ENCODE results near the gene CASP2.
A peak's percentile ranks its signal among the peaks of the same experiment; 100 is the strongest.
"Not testable (repeated sequence)": the region's sequence is repeated elsewhere in the genome, so short reads cannot be mapped to it uniquely, and the experiment has no call there.

CASP2 gene

DNA sequence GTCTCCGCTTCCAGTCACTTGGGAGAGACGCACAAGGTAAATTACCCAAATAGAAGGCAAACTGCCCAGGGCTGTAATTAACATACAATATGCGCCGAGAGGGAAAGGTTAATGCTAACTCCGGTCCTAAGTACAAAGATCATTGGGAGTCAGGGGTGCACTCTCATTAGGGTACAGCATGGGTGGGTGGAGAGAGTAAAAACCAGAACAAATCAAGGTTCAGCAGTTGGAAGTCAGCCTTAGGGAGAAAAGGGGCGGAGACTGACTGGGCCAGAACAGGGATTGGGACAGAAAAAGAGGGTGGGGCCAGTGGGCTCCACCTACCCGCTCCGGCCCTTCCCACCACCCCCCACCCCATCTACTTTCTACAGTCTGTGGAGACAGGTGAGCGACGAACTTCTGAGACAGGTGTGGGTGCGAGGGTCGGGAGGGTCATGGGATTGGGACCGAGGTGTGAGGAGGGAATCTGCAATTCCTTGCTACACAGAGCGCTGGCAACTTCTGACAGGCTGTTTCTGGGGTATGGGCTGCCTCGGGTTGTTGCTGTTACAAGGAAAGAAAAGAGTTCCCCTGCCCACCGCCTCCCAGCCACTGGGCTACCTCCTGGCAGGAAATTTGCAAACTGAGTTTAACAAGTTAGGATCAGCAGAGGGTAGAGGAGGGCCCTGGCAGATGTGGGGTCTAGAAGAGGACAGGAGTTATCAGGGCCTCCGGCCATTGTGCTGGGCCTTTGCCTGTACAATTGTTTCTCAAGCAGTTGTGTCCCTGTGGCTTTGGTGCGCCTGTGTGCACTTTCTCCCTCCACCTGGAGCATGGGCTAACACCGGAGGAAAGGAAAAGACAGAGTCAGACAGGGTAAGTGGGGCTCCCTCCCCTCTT is 3.3 kb upstream of the CASP2 start, which contains the start of gene TMEM139:
TSS of gene TMEM139 (plus strand) at position 368 of the 879 bp plus-strand sequence. CDS start 1,000 bp downstream, outside the sequence.
- H3K36me3 ChIP-seq (ENCODE audit: control insufficient read depth in 1 of 2, insufficient read depth in 2 of 2, low read length in 2 of 2) = no peaks in the 10 kb centered on the region
- H3K27ac ChIP-seq (ENCODE audit: low read length) = peak within 1 kb of the TSS; percentile 76
- H3K9me3 ChIP-seq (ENCODE audit: control insufficient read depth in 1 of 2, low read length in 2 of 2) = no peaks in the 10 kb centered on the region
- H3K27me3 ChIP-seq (ENCODE audit: low read depth, low read length) = no peaks in the 10 kb centered on the region
- H3K4me3 ChIP-seq (ENCODE audit: low read depth in 1 of 2, low read length in 2 of 2) = peak within 1 kb of the TSS in 1 of 2 donors; percentile 48
- H3K4me1 ChIP-seq (ENCODE audit: control insufficient read depth in 1 of 2, insufficient read depth in 2 of 2, low read length in 2 of 2) = peaks cover 18 to 23% of the 10 kb centered on the region in 2 donors

- peak overlapping the region in 1 of 2 donors; percentile 48 for H3K4me3 ChIP-seq (ENCODE audit: low read depth in 1 of 2, low read length in 2 of 2)
- peak overlapping the region; percentile 67 for H3K27ac ChIP-seq (ENCODE audit: low read length)
- H3K4me1 ChIP-seq (ENCODE audit: control insufficient read depth in 1 of 2, insufficient read depth in 2 of 2, low read length in 2 of 2) = peaks cover 13 to 24% of the 10 kb centered on the region in 2 donors
- no peaks in the 10 kb centered on the region for H3K36me3 ChIP-seq (ENCODE audit: control insufficient read depth in 1 of 2, insufficient read depth in 2 of 2, low read length in 2 of 2)
- H3K9me3 ChIP-seq (ENCODE audit: control insufficient read depth in 1 of 2, low read length in 2 of 2) = no peaks in the 10 kb centered on the region
- H3K27me3 ChIP-seq (ENCODE audit: low read depth, low read length) = no peaks in the 10 kb centered on the region
These were observed 2.7 kb upstream of the CASP2 start for GRCh38 chr7:143285470-143285778.

DNA sequence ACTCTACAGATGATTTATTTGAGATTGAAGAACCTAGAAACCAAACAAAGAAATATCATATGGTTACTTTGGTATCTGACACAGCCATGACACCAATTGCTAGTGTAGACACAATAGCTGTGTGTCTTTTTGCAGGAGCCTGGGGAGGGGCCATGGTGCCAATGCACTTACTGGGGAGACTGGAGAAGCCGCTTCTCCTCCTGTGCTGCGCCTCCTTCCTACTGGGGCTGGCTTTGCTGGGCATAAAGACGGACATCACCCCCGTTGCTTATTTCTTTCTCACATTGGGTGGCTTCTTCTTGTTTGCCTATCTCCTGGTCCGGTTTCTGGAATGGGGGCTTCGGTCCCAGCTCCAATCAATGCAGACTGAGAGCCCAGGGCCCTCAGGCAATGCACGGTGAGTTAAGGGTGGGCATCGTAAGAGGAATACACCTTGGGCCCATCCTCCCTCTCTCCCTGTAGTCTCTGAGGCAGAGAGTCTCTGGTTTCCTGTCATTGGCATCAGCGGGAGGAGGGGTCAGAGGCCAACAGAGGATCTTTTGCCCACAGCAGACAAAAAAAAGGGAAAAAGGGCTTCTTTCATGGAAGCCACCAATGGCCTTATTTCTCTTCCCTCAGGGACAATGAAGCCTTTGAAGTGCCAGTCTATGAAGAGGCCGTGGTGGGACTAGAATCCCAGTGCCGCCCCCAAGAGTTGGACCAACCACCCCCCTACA is 2.2 kb upstream of the CASP2 start:
- Histone ChIP-seq H3K27ac (ENCODE audit: low read length) (peak overlapping the region; percentile 67), H3K27me3 (ENCODE audit: low read depth, low read length) (no peaks in the 10 kb centered on the region), H3K4me1 (ENCODE audit: control insufficient read depth in 1 of 2, insufficient read depth in 2 of 2, low read length in 2 of 2) (peaks cover 13 to 29% of the 10 kb centered on the region in 2 donors), H3K36me3 (ENCODE audit: control insufficient read depth in 1 of 2, insufficient read depth in 2 of 2, low read length in 2 of 2) (no peaks in the 10 kb centered on the region), H3K9me3 (ENCODE audit: control insufficient read depth in 1 of 2, low read length in 2 of 2) (no peaks in the 10 kb centered on the region), H3K4me3 (ENCODE audit: low read depth in 1 of 2, low read length in 2 of 2) (peak overlapping the region in 1 of 2 donors; percentile 48)

GRCh38 chr7:143286522-143286890 is 1.6 kb upstream of the CASP2 start:
- peaks cover 13 to 32% of the 10 kb centered on the region in 2 donors for H3K4me1 ChIP-seq (ENCODE audit: control insufficient read depth in 1 of 2, insufficient read depth in 2 of 2, low read length in 2 of 2)
- peak overlapping the region in 1 of 2 donors; percentile 23 for H3K4me3 ChIP-seq (ENCODE audit: low read depth in 1 of 2, low read length in 2 of 2)
- H3K27ac ChIP-seq (ENCODE audit: low read length) = peak overlapping the region; percentile 67

DNA sequence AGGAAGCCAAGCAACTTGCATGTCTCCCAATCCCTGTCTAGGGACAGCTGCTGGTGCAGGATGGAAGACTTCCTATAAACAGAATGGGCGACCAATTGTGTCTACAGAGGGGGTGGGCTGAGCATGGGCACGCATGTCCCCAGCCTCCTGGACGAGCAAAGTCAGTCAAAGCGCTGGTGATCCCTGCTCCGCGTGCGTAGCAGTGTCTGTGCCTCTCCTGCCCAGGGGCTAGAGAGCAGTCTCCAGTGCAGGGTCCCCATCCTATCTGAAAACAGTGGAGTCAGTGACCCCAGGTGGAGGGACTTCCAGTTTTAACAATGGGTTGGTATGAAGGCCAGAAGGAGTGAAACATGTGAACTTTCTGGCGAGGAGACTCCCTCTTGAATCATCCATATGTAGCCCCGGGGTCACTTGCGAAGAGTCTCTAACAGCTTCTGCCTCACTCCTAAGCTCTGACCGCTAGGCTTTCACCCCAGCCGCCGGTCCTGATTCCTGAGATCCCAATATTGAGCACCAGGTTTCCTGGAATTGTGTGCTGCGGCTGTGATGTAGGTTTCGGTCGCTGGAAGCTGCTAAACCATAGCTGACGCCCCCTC is 714 bp upstream of the CASP2 start:
- H3K9me3 ChIP-seq (ENCODE audit: control insufficient read depth in 1 of 2, low read length in 2 of 2) = no peaks in the 10 kb centered on the region
- peaks cover 3 to 11% of the 10 kb centered on the region in 2 donors for H3K36me3 ChIP-seq (ENCODE audit: control insufficient read depth in 1 of 2, insufficient read depth in 2 of 2, low read length in 2 of 2)
- peaks cover 13 to 32% of the 10 kb centered on the region in 2 donors for H3K4me1 ChIP-seq (ENCODE audit: control insufficient read depth in 1 of 2, insufficient read depth in 2 of 2, low read length in 2 of 2)
- peak overlapping the region; percentile 51 to 90 for H3K4me3 ChIP-seq (ENCODE audit: low read depth in 1 of 2, low read length in 2 of 2)
- peak overlapping the region; percentile 29 for H3K27ac ChIP-seq (ENCODE audit: low read length)
- no peaks in the 10 kb centered on the region for H3K27me3 ChIP-seq (ENCODE audit: low read depth, low read length)

More at GRCh38 chr7:143286522-143286890, 1.6 kb upstream of the CASP2 start:
- Histone ChIP-seq H3K9me3 (ENCODE audit: control insufficient read depth in 1 of 2, low read length in 2 of 2) (no peaks in the 10 kb centered on the region), H3K36me3 (ENCODE audit: control insufficient read depth in 1 of 2, insufficient read depth in 2 of 2, low read length in 2 of 2) (peaks cover 0 to 4% of the 10 kb centered on the region in 2 donors), H3K27me3 (ENCODE audit: low read depth, low read length) (no peaks in the 10 kb centered on the region)

DNA sequence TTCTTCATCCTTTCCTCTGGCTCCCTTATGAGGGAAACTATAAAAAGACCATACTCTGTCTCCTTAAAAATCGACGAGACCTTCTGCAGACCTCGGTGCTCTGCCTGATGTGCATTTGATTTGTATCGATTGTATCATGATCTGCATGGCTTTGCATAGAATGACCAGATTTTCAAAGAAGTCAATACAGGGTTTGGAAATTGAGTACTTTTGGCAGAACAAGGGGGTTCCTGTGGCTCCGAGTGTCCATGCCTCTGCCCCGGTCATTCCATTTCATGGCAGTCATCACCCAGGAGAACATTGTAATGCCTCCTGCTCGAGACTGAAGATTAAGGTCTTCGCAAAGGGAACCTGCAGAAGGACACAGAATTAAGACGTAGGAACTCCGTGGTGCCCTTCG is 685 bp downstream of the CASP2 start:
- H3K9me3 ChIP-seq (ENCODE audit: control insufficient read depth in 1 of 2, low read length in 2 of 2) = no peaks in the 10 kb centered on the region
- peaks cover 17% of the 10 kb centered on the region in 2 donors for H3K36me3 ChIP-seq (ENCODE audit: control insufficient read depth in 1 of 2, insufficient read depth in 2 of 2, low read length in 2 of 2)
- H3K27me3 ChIP-seq (ENCODE audit: low read depth, low read length) = no peaks in the 10 kb centered on the region
- peak overlapping the region; percentile 86 for H3K27ac ChIP-seq (ENCODE audit: low read length)
- peaks cover 10 to 32% of the 10 kb centered on the region in 2 donors for H3K4me1 ChIP-seq (ENCODE audit: control insufficient read depth in 1 of 2, insufficient read depth in 2 of 2, low read length in 2 of 2)
- peak overlapping the region; percentile 83 to 90 for H3K4me3 ChIP-seq (ENCODE audit: low read depth in 1 of 2, low read length in 2 of 2)

- peak overlapping the region; percentile 83 to 90 for H3K4me3 ChIP-seq (ENCODE audit: low read depth in 1 of 2, low read length in 2 of 2)
- H3K4me1 ChIP-seq (ENCODE audit: control insufficient read depth in 1 of 2, insufficient read depth in 2 of 2, low read length in 2 of 2) = peaks cover 5 to 32% of the 10 kb centered on the region in 2 donors
- H3K27ac ChIP-seq (ENCODE audit: low read length) = peak overlapping the region; percentile 86
- no peaks in the 10 kb centered on the region for H3K27me3 ChIP-seq (ENCODE audit: low read depth, low read length)
- no peaks in the 10 kb centered on the region for H3K9me3 ChIP-seq (ENCODE audit: control insufficient read depth in 1 of 2, low read length in 2 of 2)
- peaks cover 23% of the 10 kb centered on the region in 2 donors for H3K36me3 ChIP-seq (ENCODE audit: control insufficient read depth in 1 of 2, insufficient read depth in 2 of 2, low read length in 2 of 2)
These were observed 1.3 kb downstream of the CASP2 start for GRCh38 chr7:143289421-143289820.

DNA sequence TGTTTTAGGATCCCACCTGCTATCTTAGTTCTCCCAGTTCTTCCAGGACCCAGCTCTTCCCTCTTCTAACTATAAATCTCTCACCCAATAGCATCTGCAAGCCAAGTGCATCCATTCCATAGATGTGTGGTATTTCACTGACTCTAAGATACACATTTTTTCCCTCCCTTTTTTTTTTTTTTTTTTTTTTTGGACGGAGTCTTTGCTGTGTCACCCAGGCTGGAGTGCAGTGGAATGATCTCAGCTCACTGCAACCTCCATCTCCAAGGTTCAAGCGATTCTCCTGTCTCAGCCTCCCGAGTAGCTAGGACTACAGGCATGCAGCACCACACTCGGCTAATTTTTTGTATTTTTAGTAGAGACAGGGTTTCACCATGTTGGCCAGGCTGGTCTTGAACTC is 1.7 kb downstream of the CASP2 start:
- not testable (repeated sequence) for H3K27me3 ChIP-seq (ENCODE audit: low read depth, low read length); H3K9me3 ChIP-seq (ENCODE audit: control insufficient read depth in 1 of 2, low read length in 2 of 2); H3K27ac ChIP-seq (ENCODE audit: low read length)
- H3K4me3 ChIP-seq (ENCODE audit: low read depth in 1 of 2, low read length in 2 of 2) = peak overlapping the region in 1 of 2 donors; percentile 90
- peaks cover 5 to 32% of the 10 kb centered on the region in 2 donors for H3K4me1 ChIP-seq (ENCODE audit: control insufficient read depth in 1 of 2, insufficient read depth in 2 of 2, low read length in 2 of 2)
- peaks cover 27% of the 10 kb centered on the region in 2 donors for H3K36me3 ChIP-seq (ENCODE audit: control insufficient read depth in 1 of 2, insufficient read depth in 2 of 2, low read length in 2 of 2)

GRCh38 chr7:143290293-143290692 is 2.1 kb downstream of the CASP2 start:
- H3K36me3 ChIP-seq (ENCODE audit: control insufficient read depth in 1 of 2, insufficient read depth in 2 of 2, low read length in 2 of 2) = peaks cover 31 to 32% of the 10 kb centered on the region in 2 donors
- H3K27ac ChIP-seq (ENCODE audit: low read length) = no peak overlapping the region
- H3K27me3 ChIP-seq (ENCODE audit: low read depth, low read length) = no peaks in the 10 kb centered on the region
- H3K9me3 ChIP-seq (ENCODE audit: control insufficient read depth in 1 of 2, low read length in 2 of 2) = no peaks in the 10 kb centered on the region
- H3K4me3 ChIP-seq (ENCODE audit: low read depth in 1 of 2, low read length in 2 of 2) = no peak overlapping the region
- peaks cover 5 to 32% of the 10 kb centered on the region in 2 donors for H3K4me1 ChIP-seq (ENCODE audit: control insufficient read depth in 1 of 2, insufficient read depth in 2 of 2, low read length in 2 of 2)

GRCh38 chr7:143292876-143293275 is 4.7 kb downstream of the CASP2 start:
- Histone ChIP-seq H3K4me1 (ENCODE audit: control insufficient read depth in 1 of 2, insufficient read depth in 2 of 2, low read length in 2 of 2) (peaks cover 0 to 23% of the 10 kb centered on the region in 2 donors), H3K36me3 (ENCODE audit: control insufficient read depth in 1 of 2, insufficient read depth in 2 of 2, low read length in 2 of 2) (peaks cover 42 to 46% of the 10 kb centered on the region in 2 donors)

GRCh38 chr7:143295870-143296269 is 7.7 kb downstream of the CASP2 start:
- no peak overlapping the region for H3K27ac ChIP-seq (ENCODE audit: low read length)
- peaks cover 4% of the 10 kb centered on the region in 2 donors for H3K4me1 ChIP-seq (ENCODE audit: control insufficient read depth in 1 of 2, insufficient read depth in 2 of 2, low read length in 2 of 2)
- no peaks in the 10 kb centered on the region for H3K9me3 ChIP-seq (ENCODE audit: control insufficient read depth in 1 of 2, low read length in 2 of 2)
- H3K27me3 ChIP-seq (ENCODE audit: low read depth, low read length) = no peaks in the 10 kb centered on the region
- peaks cover 65 to 68% of the 10 kb centered on the region in 2 donors for H3K36me3 ChIP-seq (ENCODE audit: control insufficient read depth in 1 of 2, insufficient read depth in 2 of 2, low read length in 2 of 2)
- H3K4me3 ChIP-seq (ENCODE audit: low read depth in 1 of 2, low read length in 2 of 2) = no peak overlapping the region

More at GRCh38 chr7:143292876-143293275, 4.7 kb downstream of the CASP2 start:
- Histone ChIP-seq H3K4me3 (ENCODE audit: low read depth in 1 of 2, low read length in 2 of 2) (no peak overlapping the region), H3K9me3 (ENCODE audit: control insufficient read depth in 1 of 2, low read length in 2 of 2) (no peaks in the 10 kb centered on the region), H3K27me3 (ENCODE audit: low read depth, low read length) (no peaks in the 10 kb centered on the region), H3K27ac (ENCODE audit: low read length) (no peak overlapping the region)
